Liver (tissue), 9 donors: ENCODE measurements around the gene PCDHB5. TPM values are rescaled to one million over a fixed set of nuclear protein-coding genes. Genes with fewer than 3 reads are reported as not detected.
A peak's percentile ranks its signal among the peaks of the same experiment; 100 is the strongest.
"Not testable (repeated sequence)": the region's sequence is repeated elsewhere in the genome, so short reads cannot be mapped to it uniquely, and the experiment has no call there.

Experiments used
- DNase-seq: peaks from one replicate; pipeline ENCODE4 v3.0.0-alpha.2; 2017; ENCODE audit warnings: low spot score
- H3K27ac ChIP-seq, 2 donors: one replicate each; pipeline ENCODE4 v1.7.0; 2013; ENCODE audit warnings: inconsistent platforms in 2 of 2, low read length in 2 of 2, control low read depth in 1 of 2, low read depth in 1 of 2, mild to moderate bottlenecking in 1 of 2
- H3K27me3 ChIP-seq, 4 donors: one replicate each; pipeline versions ENCODE4 v1.6.1 to v1.7.0; 2013; ENCODE audit warnings: low read length in 3 of 4, inconsistent platforms in 1 of 4, mild to moderate bottlenecking in 1 of 4, moderate library complexity in 1 of 4; ENCODE audit not compliant: control insufficient read depth in 4 of 4, insufficient read depth in 4 of 4
- H3K36me3 ChIP-seq, 4 donors: one replicate each; pipeline versions ENCODE4 v1.6.1 to v1.7.0; 2013; ENCODE audit warnings: low read length in 3 of 4, mild to moderate bottlenecking in 3 of 4, low read depth in 1 of 4, moderate library complexity in 1 of 4; ENCODE audit not compliant: control insufficient read depth in 4 of 4, insufficient read depth in 3 of 4
- H3K4me1 ChIP-seq, 4 donors: one replicate each; pipeline versions ENCODE4 v1.6.1 to v1.7.0; 2013; ENCODE audit warnings: low read length in 3 of 4, mild to moderate bottlenecking in 3 of 4, moderate library complexity in 1 of 4; ENCODE audit not compliant: control insufficient read depth in 4 of 4, insufficient read depth in 4 of 4
- H3K4me3 ChIP-seq, 3 donors: one replicate each; pipeline versions ENCODE4 v1.6.1 to v1.7.0; 2013; ENCODE audit warnings: low read length in 3 of 3, control low read depth in 1 of 3, low read depth in 1 of 3, mild to moderate bottlenecking in 1 of 3
- H3K9ac ChIP-seq, 2 donors: one replicate each; pipeline ENCODE4 v1.7.0; 2013; ENCODE audit warnings: low read length in 2 of 2, mild to moderate bottlenecking in 2 of 2, moderate library complexity in 2 of 2, control low read depth in 1 of 2, low read depth in 1 of 2
- H3K9me3 ChIP-seq, 4 donors: one replicate each; pipeline versions ENCODE4 v1.6.1 to v1.7.0; 2013; ENCODE audit warnings: low read length in 3 of 4; ENCODE audit not compliant: control insufficient read depth in 4 of 4
- ATF3 ChIP-seq: IDR thresholded peaks from 2 replicates; pipeline ENCODE4 v1.6.1; 2016; ENCODE audit warnings: antibody characterized with exemption
- FOXA1 ChIP-seq: IDR thresholded peaks from 2 replicates; pipeline ENCODE4 v1.6.1; 2016; ENCODE audit warnings: antibody characterized with exemption
- GABPA ChIP-seq, 2 donors: IDR thresholded peaks in 1 of 2; conservative IDR thresholded peaks in 1 of 2; 2 replicates each; pipeline ENCODE4 v1.6.1; 2016; ENCODE audit warnings: antibody characterized with exemption in 2 of 2, mild to moderate bottlenecking in 1 of 2, moderate library complexity in 1 of 2
- JUND ChIP-seq, 2 donors: IDR thresholded peaks; 2 replicates each; pipeline ENCODE4 v1.6.1; 2016; ENCODE audit warnings: antibody characterized with exemption in 2 of 2
- SP1 ChIP-seq: IDR thresholded peaks from 2 replicates; pipeline ENCODE4 v1.6.1; 2018; ENCODE audit warnings: antibody characterized with exemption, mild to moderate bottlenecking
- TAF1 ChIP-seq: conservative IDR thresholded peaks from 2 replicates; pipeline ENCODE4 v1.6.1; 2016; ENCODE audit warnings: antibody characterized with exemption, mild to moderate bottlenecking
- WGBS: extraction: QIAGEN DNeasy Blood & Tissue Kit; methylation state at CpG from one replicate; pipeline ENCODE4 v1.1.7; 2013; 5-methylcytosine and 5-hydroxymethylcytosine counted together
- polyA plus RNA-seq, 2 donors: library from polyadenylated mRNA; stranded (reverse) in 1 of 2; unstranded in 1 of 2; fragments of 200-250 nt in 1 of 2; fragments of >200 nt in 1 of 2; fragmentation: Nextera tagmentation in 1 of 2; extraction: Ambion mirVana in 1 of 2; gene quantifications; one replicate each; pipeline versions ENCODE4 v1.2.1 to v1.2.3, GENCODE V29; 2013 to 2015
- total RNA-seq, 2 donors: library from RNA; depleted of rRNA; stranded (reverse); fragments of >200 nt; gene quantifications; one replicate each; pipeline ENCODE4 v1.2.3, GENCODE V29; 2014
- TF ChIP-seq, protein P1 (sequence below): IDR thresholded peaks from 2 replicates; pipeline ENCODE4 v1.6.1; 2016; ENCODE audit warnings: antibody characterized with exemption
- donor health status: healthy.
- donor health status: healthy.
- donor health status: healthy.
- donor health status: healthy.
- donor health status: healthy.

PCDHB5 gene
- total and polyA plus RNA-seq, 4 donors: 0.17 to 0.42 (median 0.38) TPM

- no peak overlapping the region for H3K9ac ChIP-seq
- 35% methylated on average over 12 of the region's 12 CpGs for WGBS
- peaks cover 4 to 20% (median 9%) of the 10 kb centered on the region in 4 donors for H3K9me3 ChIP-seq
Measured at GRCh38 chr5:141121985-141122384, 13.0 kb upstream of the PCDHB5 start.

GRCh38 chr5:141123396-141124135 is 11.4 kb upstream of the PCDHB5 start:
- peaks cover 4 to 19% (median 9%) of the 10 kb centered on the region in 4 donors for H3K9me3 ChIP-seq
- not testable (repeated sequence) for H3K4me1 ChIP-seq, DNase-seq, H3K27ac ChIP-seq, H3K36me3 ChIP-seq, H3K27me3 ChIP-seq, H3K4me3 ChIP-seq, H3K9ac ChIP-seq
- 33% methylated on average over 64 of the region's 73 CpGs for WGBS

More at GRCh38 chr5:141121985-141122384, 13.0 kb upstream of the PCDHB5 start:
- H3K4me1 ChIP-seq: no peaks in the 10 kb centered on the region
- H3K4me3 ChIP-seq: peak overlapping the region in 2 of 3 donors; percentile 9 to 16
- TF ChIP-seq GABPA (IDR thresholded peaks at IDR 0.05 in 1 of 2, conservative IDR thresholded peaks at IDR 0.05 in 1 of 2) (no peak), JUND (IDR thresholded peaks at IDR 0.05) (no peak), TAF1 (no peak)
- H3K27me3 ChIP-seq: peaks cover 0 to 6% (median 4%) of the 10 kb centered on the region in 4 donors
- DNase-seq: no peak
- no peaks in the 10 kb centered on the region for H3K36me3 ChIP-seq
- no peak overlapping the region for H3K27ac ChIP-seq

- Histone ChIP-seq H3K27me3 (no peaks in the 10 kb centered on the region), H3K9me3 (peaks cover 0 to 7% (median 5%) of the 10 kb centered on the region in 4 donors), H3K9ac (no peak overlapping the region), H3K4me1 (no peaks in the 10 kb centered on the region), H3K27ac (no peak overlapping the region), H3K36me3 (no peaks in the 10 kb centered on the region), H3K4me3 (no peak overlapping the region)
- no peak for DNase-seq
- 85% methylated on average over 1 of the region's 1 CpG for WGBS
- TF ChIP-seq TAF1: no peak
- no peak for TF ChIP-seq SP1
- TF ChIP-seq, protein P1, sequence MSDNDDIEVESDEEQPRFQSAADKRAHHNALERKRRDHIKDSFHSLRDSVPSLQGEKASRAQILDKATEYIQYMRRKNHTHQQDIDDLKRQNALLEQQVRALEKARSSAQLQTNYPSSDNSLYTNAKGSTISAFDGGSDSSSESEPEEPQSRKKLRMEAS: no peak
- TF ChIP-seq FOXA1: no peak
Measured at GRCh38 chr5:141127305-141127704, 7.7 kb upstream of the PCDHB5 start.

- WGBS: 39% methylated on average over 19 of the region's 19 CpGs
- peak overlapping the region in 2 of 3 donors; percentile 28 to 80 for H3K4me3 ChIP-seq
- no peak for TF ChIP-seq ATF3
- TF ChIP-seq JUND (IDR thresholded peaks at IDR 0.05): no peak
Measured at GRCh38 chr5:141135718-141136266, 786 bp downstream of the PCDHB5 start.

GRCh38 chr5:141137346-141137745 is 2.3 kb downstream of the PCDHB5 start:
- peaks cover 4 to 30% (median 15%) of the 10 kb centered on the region in 4 donors for H3K9me3 ChIP-seq

More at GRCh38 chr5:141135718-141136266, 786 bp downstream of the PCDHB5 start:
- Histone ChIP-seq H3K27me3 (peaks cover 0 to 7% (median 0%) of the 10 kb centered on the region in 4 donors), H3K9ac (no peak overlapping the region), H3K9me3 (peaks cover 4 to 30% (median 15%) of the 10 kb centered on the region in 4 donors), H3K27ac (no peak overlapping the region), H3K36me3 (no peaks in the 10 kb centered on the region), H3K4me1 (no peaks in the 10 kb centered on the region)
- no peak for DNase-seq

More at GRCh38 chr5:141137346-141137745, 2.3 kb downstream of the PCDHB5 start:
- H3K4me1 ChIP-seq, H3K9ac ChIP-seq, H3K27ac ChIP-seq, H3K4me3 ChIP-seq, H3K27me3 ChIP-seq, H3K36me3 ChIP-seq, DNase-seq: not testable (repeated sequence)
- 39% methylated on average over 34 of the region's 34 CpGs for WGBS
